Hepatocyte (in vitro differentiated cells): ENCODE measurements around the gene SERPINH1.

Experiments
- EZH2 ChIP-seq: fragments of 200-600 bp; sonication (generic); IDR thresholded peaks from 2 replicates; pipeline ENCODE4 v1.6.1; 2016; ENCODE audit warnings: antibody characterized with exemption, mild to moderate bottlenecking, borderline replicate concordance
- EZH2phosphoT487 ChIP-seq: fragments of 200-600 bp; sonication (generic); IDR thresholded peaks from one replicate; pipeline ENCODE4 v1.6.1; 2018; ENCODE audit warnings: antibody characterized with exemption, mild to moderate bottlenecking, low read depth, moderate library complexity; ENCODE audit not compliant: unreplicated experiment, severe bottlenecking
- TF ChIP-seq, protein P1 (sequence below): fragments of 200-600 bp; sonication (generic); IDR thresholded peaks from 2 replicates; pipeline ENCODE4 v1.5.1; 2016; ENCODE audit warnings: antibody characterized with exemption, mild to moderate bottlenecking; ENCODE audit not compliant: poor library complexity

GRCh38 chr11:75570559-75571139 is 8.6 kb downstream of the SERPINH1 start:
- TF ChIP-seq EZH2 = no peak
- TF ChIP-seq, protein P1, sequence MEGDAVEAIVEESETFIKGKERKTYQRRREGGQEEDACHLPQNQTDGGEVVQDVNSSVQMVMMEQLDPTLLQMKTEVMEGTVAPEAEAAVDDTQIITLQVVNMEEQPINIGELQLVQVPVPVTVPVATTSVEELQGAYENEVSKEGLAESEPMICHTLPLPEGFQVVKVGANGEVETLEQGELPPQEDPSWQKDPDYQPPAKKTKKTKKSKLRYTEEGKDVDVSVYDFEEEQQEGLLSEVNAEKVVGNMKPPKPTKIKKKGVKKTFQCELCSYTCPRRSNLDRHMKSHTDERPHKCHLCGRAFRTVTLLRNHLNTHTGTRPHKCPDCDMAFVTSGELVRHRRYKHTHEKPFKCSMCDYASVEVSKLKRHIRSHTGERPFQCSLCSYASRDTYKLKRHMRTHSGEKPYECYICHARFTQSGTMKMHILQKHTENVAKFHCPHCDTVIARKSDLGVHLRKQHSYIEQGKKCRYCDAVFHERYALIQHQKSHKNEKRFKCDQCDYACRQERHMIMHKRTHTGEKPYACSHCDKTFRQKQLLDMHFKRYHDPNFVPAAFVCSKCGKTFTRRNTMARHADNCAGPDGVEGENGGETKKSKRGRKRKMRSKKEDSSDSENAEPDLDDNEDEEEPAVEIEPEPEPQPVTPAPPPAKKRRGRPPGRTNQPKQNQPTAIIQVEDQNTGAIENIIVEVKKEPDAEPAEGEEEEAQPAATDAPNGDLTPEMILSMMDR = no peak
- no peak for TF ChIP-seq EZH2phosphoT487
